Measurements from ENCODE around the gene EFCAB6.

Gene EFCAB6

GRCh38 chr22:43798492-43798891 is 13.6 kb downstream of the EFCAB6 start:
- FAIRE-seq: no peak

- peak; percentile 11 for FAIRE-seq
Measured at GRCh38 chr22:43796567-43796966, 15.5 kb downstream of the EFCAB6 start.

- FAIRE-seq: no peak
Measured at GRCh38 chr22:43795320-43795719, 16.8 kb downstream of the EFCAB6 start.

GRCh38 chr22:43792905-43793304 is 19.2 kb downstream of the EFCAB6 start:
- FAIRE-seq: no peak

- no peak for FAIRE-seq
Measured at GRCh38 chr22:43789452-43789851, 22.7 kb downstream of the EFCAB6 start.

- no peak for FAIRE-seq
Measured at GRCh38 chr22:43783777-43784176, 28.3 kb downstream of the EFCAB6 start.

GRCh38 chr22:43782448-43782847 is 29.7 kb downstream of the EFCAB6 start:
- no peak for FAIRE-seq

GRCh38 chr22:43777286-43777685 is 34.8 kb downstream of the EFCAB6 start:
- FAIRE-seq: no peak

- FAIRE-seq: no peak
Measured at GRCh38 chr22:43776081-43776670, 35.9 kb downstream of the EFCAB6 start.

GRCh38 chr22:43774318-43774915 is 37.7 kb downstream of the EFCAB6 start:
- no peak for FAIRE-seq

GRCh38 chr22:43772831-43773230 is 39.3 kb downstream of the EFCAB6 start:
- no peak for FAIRE-seq

GRCh38 chr22:43755452-43755851 is 56.7 kb downstream of the EFCAB6 start:
- FAIRE-seq: no peak

- FAIRE-seq: no peak
Measured at GRCh38 chr22:43755011-43755410, 57.1 kb downstream of the EFCAB6 start.

GRCh38 chr22:43754176-43754575 is 57.9 kb downstream of the EFCAB6 start:
- FAIRE-seq: no peak

GRCh38 chr22:43753688-43754087 is 58.4 kb downstream of the EFCAB6 start:
- no peak for FAIRE-seq

GRCh38 chr22:43750751-43751150 is 61.4 kb downstream of the EFCAB6 start:
- no peak for FAIRE-seq

- FAIRE-seq: no peak
Measured at GRCh38 chr22:43749473-43749872, 62.6 kb downstream of the EFCAB6 start.

- FAIRE-seq: no peak
Measured at GRCh38 chr22:43747877-43748276, 64.2 kb downstream of the EFCAB6 start.

GRCh38 chr22:43747058-43747457 is 65.0 kb downstream of the EFCAB6 start:
- no peak for FAIRE-seq

- no peak for FAIRE-seq
Measured at GRCh38 chr22:43745783-43746356, 66.2 kb downstream of the EFCAB6 start.

GRCh38 chr22:43745411-43745770 is 66.7 kb downstream of the EFCAB6 start:
- FAIRE-seq: no peak

GRCh38 chr22:43744700-43745410 is 67.2 kb downstream of the EFCAB6 start:
- no peak for FAIRE-seq

- no peak for FAIRE-seq
Measured at GRCh38 chr22:43743929-43744643, 68.0 kb downstream of the EFCAB6 start.
